ENCODE measurements around the gene OR4S2. TPM values are rescaled to one million over a fixed set of nuclear protein-coding genes. Genes with fewer than 3 reads are reported as not detected.

The OR4S2 gene, protein sequence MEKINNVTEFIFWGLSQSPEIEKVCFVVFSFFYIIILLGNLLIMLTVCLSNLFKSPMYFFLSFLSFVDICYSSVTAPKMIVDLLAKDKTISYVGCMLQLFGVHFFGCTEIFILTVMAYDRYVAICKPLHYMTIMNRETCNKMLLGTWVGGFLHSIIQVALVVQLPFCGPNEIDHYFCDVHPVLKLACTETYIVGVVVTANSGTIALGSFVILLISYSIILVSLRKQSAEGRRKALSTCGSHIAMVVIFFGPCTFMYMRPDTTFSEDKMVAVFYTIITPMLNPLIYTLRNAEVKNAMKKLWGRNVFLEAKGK
- total RNA-seq (2022; extraction: Qiagen RNA extraction; ENCODE audit: low read depth), result not detected in 5 replicates

DNA sequence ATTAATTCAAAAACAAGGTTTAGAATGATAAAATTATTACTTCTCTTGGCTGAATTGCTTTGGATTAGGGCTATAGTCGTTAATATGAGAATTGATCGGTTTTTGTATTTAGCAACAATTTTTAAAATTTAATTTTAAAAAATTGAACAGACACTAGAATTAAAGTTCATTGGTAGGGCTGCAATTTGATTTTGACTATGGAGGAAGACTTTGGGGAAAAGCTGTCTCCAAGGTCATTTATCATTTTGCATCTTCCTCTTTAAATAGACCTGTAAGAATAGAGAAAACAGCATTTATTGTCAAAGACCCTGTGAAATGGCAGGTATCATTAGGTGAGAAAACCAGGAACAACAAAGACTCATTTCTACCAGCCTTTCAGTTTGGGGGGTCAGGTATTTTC, at the start of gene OR4S2:
Gene OR4S2 (plus strand): TSS at position 301 of the 400 bp plus-strand sequence. CDS start 2,577 bp downstream, outside the sequence.

GRCh38 chr11:55607545-55607944, 40.6 kb upstream of the OR4S2 start, which contains the start of gene OR4C11:
Gene OR4C11 (minus strand): TSS chr11:55607645. CDS start chr11:55604373, 3,272 bp downstream.

DNA sequence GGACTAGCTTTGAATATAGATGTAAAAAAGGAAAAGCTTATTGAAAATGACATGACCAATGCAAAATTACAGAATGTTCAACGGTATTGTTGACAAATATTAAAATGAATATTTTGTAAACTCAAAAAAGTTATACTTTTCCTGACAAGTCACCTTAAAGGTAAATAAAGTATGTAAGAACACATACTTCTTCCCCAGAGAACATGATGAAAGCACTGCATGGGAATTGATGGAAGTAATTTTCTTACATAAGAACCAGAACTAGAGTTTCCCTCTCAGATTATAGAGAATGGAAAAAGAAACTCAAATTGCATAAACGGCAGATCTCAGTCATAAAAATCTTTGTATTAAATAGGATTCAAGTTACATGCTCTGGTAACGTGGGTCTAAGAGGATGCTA, 13.3 kb upstream of the OR4S2 start, which contains the start of gene OR4P4:
Gene OR4P4 (plus strand): TSS at position 301 of the 400 bp plus-strand sequence.

DNA sequence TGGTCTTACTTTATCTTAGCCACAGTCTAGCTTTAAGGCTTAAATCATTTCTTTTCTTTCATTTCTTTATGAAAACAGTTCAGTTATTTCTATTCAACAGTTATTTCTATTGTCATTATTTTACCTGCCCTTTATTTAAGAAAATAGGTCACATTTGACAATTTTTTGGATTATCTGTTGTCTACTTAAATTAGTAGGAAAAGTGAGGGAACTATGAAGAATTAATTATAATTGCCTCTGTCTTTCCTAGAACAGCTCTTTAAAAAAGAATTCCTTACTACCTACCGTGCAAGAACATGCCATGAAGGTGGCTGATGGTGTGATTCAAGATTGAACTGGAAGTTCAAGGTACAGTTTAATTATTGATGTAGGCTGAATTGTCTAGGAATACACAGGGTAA, 13.8 kb downstream of the OR4S2 start, which contains the start of gene OR4C6:
Gene OR4C6 (plus strand): TSS at position 301 of the 400 bp plus-strand sequence. CDS start 2,966 bp downstream, outside the sequence.

Other genes starting within 250 kb of the OR4S2 start
- gene OR4C15, start 93.9 kb upstream of the OR4S2 start, total RNA-seq (2022; extraction: Qiagen RNA extraction; ENCODE audit: low read depth), result not detected in 5 replicates
- gene OR4C16, start 76.2 kb upstream of the OR4S2 start, total RNA-seq (2022; extraction: Qiagen RNA extraction; ENCODE audit: low read depth), result not detected in 5 replicates
- not detected in 5 replicates for gene OR4C11, start 40.7 kb upstream of the OR4S2 start, total RNA-seq (2022; extraction: Qiagen RNA extraction; ENCODE audit: low read depth)
- gene OR4P4, start 13.2 kb upstream of the OR4S2 start, total RNA-seq (2022; extraction: Qiagen RNA extraction; ENCODE audit: low read depth), result not detected in 5 replicates
- gene OR4C6, start 13.9 kb downstream of the OR4S2 start, total RNA-seq (2022; extraction: Qiagen RNA extraction; ENCODE audit: low read depth), result not detected in 5 replicates
- gene OR5D13, start 125.1 kb downstream of the OR4S2 start, total RNA-seq (2022; extraction: Qiagen RNA extraction; ENCODE audit: low read depth), result not detected in 5 replicates
- gene OR5D14, start 147.2 kb downstream of the OR4S2 start, total RNA-seq (2022; extraction: Qiagen RNA extraction; ENCODE audit: low read depth), result not detected in 5 replicates
- not detected in 5 replicates for gene OR5L1, start 163.0 kb downstream of the OR4S2 start, total RNA-seq (2022; extraction: Qiagen RNA extraction; ENCODE audit: low read depth)
- gene OR5D18, start 171.3 kb downstream of the OR4S2 start, total RNA-seq (2022; extraction: Qiagen RNA extraction; ENCODE audit: low read depth), result not detected in 5 replicates
- not detected in 5 replicates for gene OR5L2, start 178.9 kb downstream of the OR4S2 start, total RNA-seq (2022; extraction: Qiagen RNA extraction; ENCODE audit: low read depth)
- gene OR5D16, start 190.4 kb downstream of the OR4S2 start, total RNA-seq (2022; extraction: Qiagen RNA extraction; ENCODE audit: low read depth), result not detected in 5 replicates
- gene TRIM51, start 235.0 kb downstream of the OR4S2 start, total RNA-seq (2022; extraction: Qiagen RNA extraction; ENCODE audit: low read depth), result not detected in 5 replicates